GM21515 (cell line): Measurements from ENCODE around the gene NUMBL.

Source experiments
- ATAC-seq: cut with Tn5 transposase; IDR thresholded peaks from one replicate; pipeline ENCODE4 v1.9.1; 2021; ENCODE audit not compliant: unreplicated experiment

Gene NUMBL

GRCh38 chr19:40716482-40717324, 26.3 kb upstream of the NUMBL start, which contains the start of the genes COQ8B and ITPKC:
Gene COQ8B, minus strand, starts transcription at chr19:40716886. Its CDS starts 2,254 bp downstream, at chr19:40714632.
Gene ITPKC, plus strand, starts transcription at chr19:40717112. Its CDS starts 24 bp downstream, at chr19:40717136.
- peak; percentile 68 for ATAC-seq

- no peak for ATAC-seq
Observed at GRCh38 chr19:40716031-40716481, 25.6 kb upstream of the NUMBL start.

DNA sequence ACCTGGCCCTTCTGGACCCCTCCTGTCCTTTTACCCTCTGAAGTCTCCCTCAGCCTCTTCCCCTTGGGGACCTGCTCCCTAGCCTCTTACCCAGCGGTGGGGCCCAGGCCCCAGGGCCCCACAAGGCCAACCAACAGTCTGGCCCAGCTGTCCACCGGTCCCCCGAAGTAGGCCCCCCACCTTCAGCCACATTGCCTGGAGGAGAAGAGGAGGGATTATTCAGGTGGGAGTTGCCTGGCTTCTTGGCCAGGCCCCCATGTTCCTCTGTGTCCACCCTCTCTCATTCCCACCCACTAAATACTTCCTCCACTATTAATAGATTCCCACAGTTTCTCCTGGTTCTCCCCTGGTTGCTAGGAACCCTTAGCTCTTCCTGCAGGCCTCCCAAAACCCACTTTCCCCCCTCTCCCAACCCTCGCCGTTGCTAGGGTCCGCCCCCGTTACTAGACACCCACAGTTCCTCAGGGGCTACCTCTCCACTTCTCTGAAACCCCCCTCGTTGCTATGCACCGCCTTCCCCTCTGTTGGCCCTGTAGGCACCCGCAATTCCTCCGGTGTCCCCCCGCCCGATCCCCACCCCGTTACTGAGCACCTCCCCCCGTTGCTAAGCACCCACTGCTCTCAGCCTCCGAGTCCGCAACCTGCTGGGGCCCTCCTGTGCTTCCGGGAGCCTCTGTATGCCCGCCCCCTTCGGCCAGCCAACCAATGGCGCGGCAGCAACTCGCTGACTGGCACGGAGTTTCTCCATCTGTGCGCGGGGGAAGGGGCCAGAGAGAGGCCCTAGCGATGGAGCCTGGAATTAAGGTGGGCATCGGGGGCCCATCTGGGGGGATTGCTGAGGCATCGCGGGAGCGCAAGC, 24.2 kb upstream of the NUMBL start:
- peak; percentile 48 for ATAC-seq

DNA sequence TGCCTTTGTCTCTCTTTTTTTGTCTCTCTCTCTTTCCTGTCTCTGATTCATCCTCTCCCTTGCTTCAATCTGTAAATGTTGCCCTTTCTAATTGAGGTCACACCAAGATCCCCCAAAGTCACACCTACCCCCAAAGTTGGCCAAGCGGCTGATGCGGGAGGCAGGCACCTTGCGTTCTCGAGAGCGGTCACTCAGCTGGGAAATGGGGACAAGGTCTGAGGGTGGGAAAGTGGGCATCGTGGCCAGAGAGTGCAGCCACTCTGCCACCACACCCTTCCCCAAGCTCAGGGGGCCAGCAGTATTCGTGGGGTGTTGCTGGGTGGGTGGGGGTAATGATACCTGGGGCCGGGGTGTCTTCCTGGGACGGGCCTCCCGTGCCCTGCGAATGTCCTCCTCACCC, 23.5 kb upstream of the NUMBL start:
- no peak for ATAC-seq

DNA sequence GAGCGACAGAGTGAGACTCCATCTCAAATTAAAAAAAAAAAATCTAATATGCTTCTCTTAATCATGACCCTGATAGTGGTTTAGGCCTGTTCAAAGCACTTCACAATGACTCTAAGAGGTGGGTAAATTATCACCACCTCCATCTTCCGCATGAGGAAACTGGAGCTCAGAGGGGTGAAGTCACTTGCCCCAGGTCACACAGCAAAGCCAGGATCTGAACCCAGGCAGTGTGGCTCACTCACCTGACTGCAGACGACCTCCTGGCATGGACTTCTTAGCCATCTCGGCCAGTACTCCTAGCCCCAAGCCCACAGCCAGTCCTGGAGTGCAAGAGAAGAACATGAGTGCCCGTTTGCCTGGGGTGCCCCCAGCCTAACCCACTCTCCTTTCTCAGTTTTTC, 19.4 kb upstream of the NUMBL start:
- ATAC-seq = no peak

DNA sequence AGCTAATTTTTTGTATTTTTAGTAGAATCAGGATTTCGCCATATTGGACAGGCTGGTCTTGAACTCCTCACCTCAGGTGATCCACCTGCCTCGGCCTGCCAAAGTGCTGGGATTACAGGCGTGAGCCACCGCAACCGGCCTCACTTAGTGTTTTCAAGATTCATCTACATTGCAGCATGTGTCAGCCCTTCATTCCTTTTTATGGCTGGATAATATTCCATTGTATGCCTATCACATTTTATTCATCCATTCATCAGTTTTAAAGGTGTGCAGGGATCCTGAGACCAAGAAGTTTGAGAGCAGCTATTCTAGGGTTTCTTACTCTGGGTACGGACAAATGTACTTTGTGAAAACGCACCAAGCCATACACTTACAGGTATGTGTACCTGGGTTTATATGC, 17.2 kb upstream of the NUMBL start:
- no peak for ATAC-seq

DNA sequence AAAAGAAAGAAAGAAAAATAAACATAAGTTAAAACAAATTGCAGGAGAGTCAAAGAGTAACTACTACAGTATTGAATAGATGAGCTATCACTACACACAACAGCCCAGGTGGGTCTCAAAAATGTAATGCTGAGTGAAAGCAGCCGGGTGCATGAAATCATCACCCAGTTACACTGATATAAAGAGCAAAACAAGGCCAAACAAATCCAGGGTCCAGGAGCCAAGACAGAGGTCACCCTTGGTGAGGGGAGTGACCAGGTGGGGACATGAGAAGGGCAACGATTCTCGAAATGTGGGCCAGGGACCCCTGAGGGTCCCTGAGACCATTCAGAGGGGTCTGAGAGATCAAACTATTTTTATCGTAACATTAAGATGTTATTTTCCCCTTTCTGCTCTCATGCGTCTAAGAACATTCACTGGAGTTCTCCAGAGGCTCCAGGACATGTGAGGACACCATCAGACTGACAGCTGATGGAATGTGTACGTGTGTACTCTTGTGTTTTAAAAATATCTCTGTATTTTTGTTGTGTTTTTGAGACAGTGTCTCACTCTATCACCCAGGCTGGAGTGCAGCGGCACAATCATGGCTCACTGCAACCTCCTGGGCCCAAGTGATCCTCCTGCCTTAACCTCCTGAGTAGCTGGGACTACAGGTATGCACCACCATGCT, 15.6 kb upstream of the NUMBL start:
- no peak for ATAC-seq

DNA sequence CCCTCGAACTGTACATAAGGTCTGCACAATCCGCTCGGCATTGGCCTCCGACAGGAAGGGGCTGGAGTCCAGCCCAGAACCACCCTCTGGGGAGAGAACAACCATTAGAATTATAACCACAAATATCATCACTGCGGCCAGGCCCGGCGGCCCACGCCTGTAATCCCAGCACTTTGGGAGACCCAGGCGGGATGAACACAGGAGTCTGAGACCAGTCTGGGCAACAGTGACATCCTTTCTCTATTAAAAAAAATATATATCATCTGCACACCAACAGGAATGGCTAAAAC, 14.9 kb upstream of the NUMBL start:
- no peak for ATAC-seq

- ATAC-seq = no peak
Observed at GRCh38 chr19:40704491-40705361, 14.3 kb upstream of the NUMBL start.

GRCh38 chr19:40703029-40703755, 12.7 kb upstream of the NUMBL start:
- no peak for ATAC-seq

- no peak for ATAC-seq
Observed at GRCh38 chr19:40702337-40703012, 12.0 kb upstream of the NUMBL start.

GRCh38 chr19:40701758-40702157, 11.3 kb upstream of the NUMBL start:
- ATAC-seq = no peak

DNA sequence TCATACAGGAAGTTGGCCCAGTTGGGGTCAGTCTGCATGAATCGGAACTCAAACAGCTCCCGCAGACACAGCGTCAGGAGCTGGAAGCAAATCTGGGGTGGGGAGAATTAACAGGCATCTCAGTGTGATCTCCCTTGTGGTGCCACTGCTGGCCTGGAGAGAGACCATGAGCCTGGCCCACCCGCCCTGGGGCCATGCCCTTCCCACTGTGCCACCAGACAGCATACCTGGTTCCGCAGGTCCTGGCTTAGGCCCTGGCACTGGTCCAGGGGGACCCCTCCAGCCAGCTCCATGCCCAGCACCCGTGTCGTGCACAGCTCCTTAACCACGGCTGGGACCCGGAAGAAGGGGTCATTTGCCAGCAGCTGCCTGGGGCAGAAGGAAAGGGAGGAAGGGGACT, 9.6 kb upstream of the NUMBL start:
- no peak for ATAC-seq

GRCh38 chr19:40697007-40697406, 6.6 kb upstream of the NUMBL start:
- no peak for ATAC-seq

GRCh38 chr19:40695881-40696280, 5.4 kb upstream of the NUMBL start:
- no peak for ATAC-seq

- no peak for ATAC-seq
Observed at GRCh38 chr19:40693896-40694295, 3.4 kb upstream of the NUMBL start.

DNA sequence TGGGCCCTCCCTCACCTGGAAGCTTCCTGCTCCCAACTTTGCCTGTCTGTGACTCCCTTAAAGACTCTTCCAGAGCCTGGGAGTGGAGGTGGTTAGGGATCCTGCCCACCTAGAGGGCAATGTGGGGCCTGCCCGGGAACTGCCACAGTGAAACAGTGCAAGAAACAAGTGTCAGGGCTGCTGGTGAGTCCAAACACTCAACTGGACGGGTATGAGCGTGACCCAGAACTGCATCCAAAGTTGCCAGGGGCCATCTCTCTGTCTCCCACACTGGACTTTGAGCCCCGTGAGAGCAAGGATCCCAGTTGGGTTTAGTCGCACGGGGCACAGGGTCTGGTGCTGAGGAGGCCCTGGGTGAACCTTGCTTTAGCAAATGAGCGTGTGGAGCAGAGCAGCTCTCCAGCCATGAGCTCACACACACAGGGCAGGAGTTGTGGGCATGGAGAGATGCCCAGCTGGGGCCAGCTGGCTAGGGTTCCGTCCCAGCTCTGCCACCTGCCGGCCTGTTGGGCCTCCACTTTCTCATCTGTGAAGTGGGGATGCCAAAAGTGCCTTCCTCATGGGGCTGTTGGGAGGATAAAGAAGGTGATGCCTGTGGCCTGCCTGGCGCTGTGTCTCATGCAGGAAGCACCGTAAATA, 2.8 kb upstream of the NUMBL start:
- ATAC-seq = no peak

GRCh38 chr19:40692212-40692551, 1.7 kb upstream of the NUMBL start:
- ATAC-seq = no peak
